GM18505 (cell line): ENCODE measurements around the gene GTF2F1.
"Not testable (repeated sequence)": the region's sequence is repeated elsewhere in the genome, so short reads cannot be mapped to it uniquely, and the experiment has no call there.

Source experiments
- ATAC-seq: cut with Tn5 transposase; IDR thresholded peaks from one replicate; pipeline ENCODE4 v1.9.1; 2021; ENCODE audit not compliant: unreplicated experiment
- POLR2A ChIP-seq: IDR thresholded peaks from 4 replicates; pipeline ENCODE4 v1.6.1; 2011; ENCODE audit warnings: borderline replicate concordance; ENCODE audit not compliant: insufficient read depth, insufficient read length; ENCODE audit errors: extremely low read depth

GTF2F1 gene

GRCh38 chr19:6393074-6393982, at the start of gene GTF2F1:
GTF2F1 (minus strand) TSS chr19:6393164; CDS start chr19:6392995, 169 bp downstream.
- peak; percentile 79 for ATAC-seq

GRCh38 chr19:6442087-6442688, 49.2 kb upstream of the GTF2F1 start:
- no peak for TF ChIP-seq POLR2A
- no peak for ATAC-seq

More at GRCh38 chr19:6393074-6393982, at the start of gene GTF2F1:
- peak; percentile 68 for TF ChIP-seq POLR2A

GRCh38 chr19:6440905-6441304, 47.9 kb upstream of the GTF2F1 start:
- ATAC-seq = no peak
- TF ChIP-seq POLR2A = no peak

- TF ChIP-seq POLR2A = no peak
- no peak for ATAC-seq
These were observed 46.8 kb upstream of the GTF2F1 start for GRCh38 chr19:6439743-6440142.

- TF ChIP-seq POLR2A = no peak
- no peak for ATAC-seq
These were observed 40.7 kb upstream of the GTF2F1 start, which contains the start of gene SLC25A41 for GRCh38 chr19:6433663-6434062. SLC25A41 (minus strand) TSS chr19:6433763; CDS start chr19:6433693, 70 bp downstream.

- no peak for TF ChIP-seq POLR2A
- no peak for ATAC-seq
These were observed 40.2 kb upstream of the GTF2F1 start for GRCh38 chr19:6433165-6433564.

- no peak for TF ChIP-seq POLR2A
- no peak for ATAC-seq
These were observed 38.9 kb upstream of the GTF2F1 start for GRCh38 chr19:6431891-6432290.

GRCh38 chr19:6429419-6430221, 36.7 kb upstream of the GTF2F1 start:
- no peak for TF ChIP-seq POLR2A
- ATAC-seq = no peak

- not testable (repeated sequence) for ATAC-seq
These were observed 35.9 kb upstream of the GTF2F1 start for GRCh38 chr19:6428692-6429418.

GRCh38 chr19:6427131-6427530, 34.2 kb upstream of the GTF2F1 start:
- TF ChIP-seq POLR2A = no peak
- ATAC-seq = no peak

GRCh38 chr19:6425732-6426620, 33.0 kb upstream of the GTF2F1 start:
- TF ChIP-seq POLR2A = no peak
- no peak for ATAC-seq
